Measurements from ENCODE around the gene TMEM163. TPM values are rescaled to one million over a fixed set of nuclear protein-coding genes. Genes with fewer than 3 reads are reported as not detected.
"Not testable (repeated sequence)": the region's sequence is repeated elsewhere in the genome, so short reads cannot be mapped to it uniquely, and the experiment has no call there.

Gene TMEM163
- 10.9 TPM for polyA plus RNA-seq (2012; ENCODE audit: low read depth, missing spikeins)

- DNase-seq (ENCODE audit: insufficient read length, low spot score) (peak; percentile 71), FAIRE-seq (peak; percentile 80)
- TF ChIP-seq SPI1 (IDR thresholded peaks at IDR 0.05; ENCODE audit: low read depth, low read length), result 0 out of 2 replicates have a peak, but pooled peaks have one; percentile 2
- no peak for TF ChIP-seq TAF1 (IDR thresholded peaks at IDR 0.05; ENCODE audit: low read depth, low read length)
- TF ChIP-seq POLR2AphosphoS5 (IDR thresholded peaks at IDR 0.05; ENCODE audit: low read depth, low read length), result no peak
- TF ChIP-seq POU2F2 (IDR thresholded peaks at IDR 0.05; ENCODE audit: low read depth, low read length), result no peak
- TF ChIP-seq POLR2A (IDR thresholded peaks at IDR 0.05; ENCODE audit: low read depth, low read length), result no peak
- no peak for TF ChIP-seq PAX5 (IDR thresholded peaks at IDR 0.05; ENCODE audit: insufficient read depth, low read length, severe bottlenecking)
Measured at GRCh38 chr2:134718817-134719814, at the start of gene TMEM163. Gene TMEM163, minus strand, starts transcription at chr2:134719000.

- no peak for TF ChIP-seq TAF1 (IDR thresholded peaks at IDR 0.05; ENCODE audit: low read depth, low read length)
- TF ChIP-seq POLR2AphosphoS5 (IDR thresholded peaks at IDR 0.05; ENCODE audit: low read depth, low read length), result no peak
- no peak for TF ChIP-seq POU2F2 (IDR thresholded peaks at IDR 0.05; ENCODE audit: low read depth, low read length)
- no peak for TF ChIP-seq POLR2A (IDR thresholded peaks at IDR 0.05; ENCODE audit: low read depth, low read length)
- TF ChIP-seq SPI1 (IDR thresholded peaks at IDR 0.05; ENCODE audit: low read depth, low read length), result no peak
- no peak for TF ChIP-seq PAX5 (IDR thresholded peaks at IDR 0.05; ENCODE audit: insufficient read depth, low read length, severe bottlenecking)
- DNase-seq (ENCODE audit: insufficient read length, low spot score), result no peak
- no peak for FAIRE-seq
Measured at GRCh38 chr2:134766583-134766982, 47.8 kb upstream of the TMEM163 start.

- DNase-seq (ENCODE audit: insufficient read length, low spot score) (no peak), FAIRE-seq (no peak)
- TF ChIP-seq POLR2A (IDR thresholded peaks at IDR 0.05; ENCODE audit: low read depth, low read length) (no peak), TAF1 (IDR thresholded peaks at IDR 0.05; ENCODE audit: low read depth, low read length) (no peak), POLR2AphosphoS5 (IDR thresholded peaks at IDR 0.05; ENCODE audit: low read depth, low read length) (no peak), SPI1 (IDR thresholded peaks at IDR 0.05; ENCODE audit: low read depth, low read length) (no peak), POU2F2 (IDR thresholded peaks at IDR 0.05; ENCODE audit: low read depth, low read length) (no peak), PAX5 (IDR thresholded peaks at IDR 0.05; ENCODE audit: insufficient read depth, low read length, severe bottlenecking) (no peak)
Measured at GRCh38 chr2:134765987-134766386, 47.2 kb upstream of the TMEM163 start.

- TF ChIP-seq POLR2AphosphoS5 (IDR thresholded peaks at IDR 0.05; ENCODE audit: low read depth, low read length) (no peak), POU2F2 (IDR thresholded peaks at IDR 0.05; ENCODE audit: low read depth, low read length) (no peak), SPI1 (IDR thresholded peaks at IDR 0.05; ENCODE audit: low read depth, low read length) (no peak), TAF1 (IDR thresholded peaks at IDR 0.05; ENCODE audit: low read depth, low read length) (no peak), POLR2A (IDR thresholded peaks at IDR 0.05; ENCODE audit: low read depth, low read length) (no peak), PAX5 (IDR thresholded peaks at IDR 0.05; ENCODE audit: insufficient read depth, low read length, severe bottlenecking) (no peak)
- no peak for FAIRE-seq
Measured at GRCh38 chr2:134764164-134764563, 45.4 kb upstream of the TMEM163 start.

GRCh38 chr2:134763164-134763710 lies 44.4 kb upstream of the TMEM163 start:
- FAIRE-seq (no peak), DNase-seq (ENCODE audit: insufficient read length, low spot score) (no peak)
- no peak for TF ChIP-seq POU2F2 (IDR thresholded peaks at IDR 0.05; ENCODE audit: low read depth, low read length)
- TF ChIP-seq POLR2A (IDR thresholded peaks at IDR 0.05; ENCODE audit: low read depth, low read length), result no peak
- TF ChIP-seq TAF1 (IDR thresholded peaks at IDR 0.05; ENCODE audit: low read depth, low read length), result no peak
- TF ChIP-seq PAX5 (IDR thresholded peaks at IDR 0.05; ENCODE audit: insufficient read depth, low read length, severe bottlenecking), result no peak

More at GRCh38 chr2:134764164-134764563, 45.4 kb upstream of the TMEM163 start:
- DNase-seq (ENCODE audit: insufficient read length, low spot score), result no peak

GRCh38 chr2:134762508-134762907 lies 43.7 kb upstream of the TMEM163 start:
- no peak for TF ChIP-seq TAF1 (IDR thresholded peaks at IDR 0.05; ENCODE audit: low read depth, low read length)
- no peak for TF ChIP-seq PAX5 (IDR thresholded peaks at IDR 0.05; ENCODE audit: insufficient read depth, low read length, severe bottlenecking)
- no peak for TF ChIP-seq POU2F2 (IDR thresholded peaks at IDR 0.05; ENCODE audit: low read depth, low read length)
- TF ChIP-seq POLR2AphosphoS5 (IDR thresholded peaks at IDR 0.05; ENCODE audit: low read depth, low read length), result no peak
- TF ChIP-seq POLR2A (IDR thresholded peaks at IDR 0.05; ENCODE audit: low read depth, low read length), result no peak
- TF ChIP-seq SPI1 (IDR thresholded peaks at IDR 0.05; ENCODE audit: low read depth, low read length), result no peak
- DNase-seq (ENCODE audit: insufficient read length, low spot score) (no peak), FAIRE-seq (no peak)

DNA sequence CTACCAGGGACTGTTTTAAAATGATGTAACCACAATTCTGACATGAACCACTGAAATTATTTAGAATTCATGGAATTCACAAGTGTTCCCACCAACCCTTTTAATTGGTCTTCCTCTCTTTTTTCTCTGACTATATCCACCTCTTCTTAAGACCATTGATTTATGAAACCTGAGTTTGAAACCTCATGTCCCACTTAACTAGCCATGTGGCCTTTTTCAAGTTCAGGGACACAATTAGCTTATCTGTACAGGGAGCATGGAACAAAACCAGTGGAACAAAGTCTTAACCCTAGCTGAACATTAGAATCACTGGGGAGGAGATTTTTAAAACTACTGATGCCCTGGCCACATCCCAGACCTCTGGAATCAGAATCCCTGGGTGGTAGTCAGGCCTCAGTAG lies 41.6 kb upstream of the TMEM163 start:
- TF ChIP-seq POLR2AphosphoS5 (IDR thresholded peaks at IDR 0.05; ENCODE audit: low read depth, low read length) (no peak), POLR2A (IDR thresholded peaks at IDR 0.05; ENCODE audit: low read depth, low read length) (no peak), SPI1 (IDR thresholded peaks at IDR 0.05; ENCODE audit: low read depth, low read length) (no peak), POU2F2 (IDR thresholded peaks at IDR 0.05; ENCODE audit: low read depth, low read length) (no peak), PAX5 (IDR thresholded peaks at IDR 0.05; ENCODE audit: insufficient read depth, low read length, severe bottlenecking) (no peak), TAF1 (IDR thresholded peaks at IDR 0.05; ENCODE audit: low read depth, low read length) (no peak)

GRCh38 chr2:134758633-134759032 lies 39.8 kb upstream of the TMEM163 start:
- FAIRE-seq, result peak; percentile 84
- TF ChIP-seq POLR2AphosphoS5 (IDR thresholded peaks at IDR 0.05; ENCODE audit: low read depth, low read length), result no peak
- TF ChIP-seq POLR2A (IDR thresholded peaks at IDR 0.05; ENCODE audit: low read depth, low read length), result no peak
- TF ChIP-seq POU2F2 (IDR thresholded peaks at IDR 0.05; ENCODE audit: low read depth, low read length), result 0 out of 2 replicates have a peak, but pooled peaks have one; percentile 28
- TF ChIP-seq SPI1 (IDR thresholded peaks at IDR 0.05; ENCODE audit: low read depth, low read length), result peak; percentile 71
- no peak for DNase-seq (ENCODE audit: insufficient read length, low spot score)

More for the DNA sequence above, 41.6 kb upstream of the TMEM163 start:
- DNase-seq (ENCODE audit: insufficient read length, low spot score) (no peak), FAIRE-seq (no peak)

DNA sequence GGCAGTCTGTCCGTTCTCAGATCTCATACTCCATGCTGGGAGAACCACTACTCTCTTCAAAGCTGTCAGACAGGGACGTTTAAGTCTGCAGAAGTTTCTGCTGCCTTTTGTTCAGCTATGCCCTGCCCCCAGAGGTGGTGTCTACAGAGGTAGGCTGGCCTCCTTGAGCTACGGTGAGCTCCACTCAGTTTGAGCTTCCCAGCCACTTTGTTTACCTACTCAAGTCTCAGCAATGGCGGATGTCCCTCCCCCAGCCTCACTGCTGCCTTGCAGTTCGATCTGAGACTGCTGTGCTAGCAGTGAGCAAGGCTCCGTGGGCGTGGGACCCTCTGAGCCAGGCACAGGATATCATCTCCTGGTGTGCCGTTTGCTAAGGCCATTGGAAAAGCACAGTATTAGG lies 33.2 kb upstream of the TMEM163 start:
- not testable (repeated sequence) for DNase-seq (ENCODE audit: insufficient read length, low spot score); FAIRE-seq
